Thyroid gland (tissue), 4 donors: ENCODE results near the gene TLDC2. TPM values are rescaled to one million over a fixed set of nuclear protein-coding genes. Genes with fewer than 3 reads are reported as not detected.

Source experiments
- DNase-seq, 2 donors: peaks; one replicate each; pipeline ENCODE4 v3.0.0-alpha.2; 2019
- H3K27ac ChIP-seq, 3 donors: fragments of 200-600 bp; sonication (generic); 1 replicate in 2 of 3; 2 replicates in 1 of 3; pipeline ENCODE4 v1.5.1; 2016 to 2019; ENCODE audit warnings: mild to moderate bottlenecking in 1 of 3, moderate library complexity in 1 of 3
- H3K27me3 ChIP-seq: fragments of 200-600 bp; sonication (generic); one replicate; pipeline ENCODE4 v1.5.1; 2019
- H3K36me3 ChIP-seq, 2 donors: fragments of 200-600 bp; sonication (generic); one replicate each; pipeline ENCODE4 v1.5.1; 2016 to 2019
- H3K4me1 ChIP-seq, 2 donors: fragments of 200-600 bp; sonication (generic); one replicate each; pipeline ENCODE4 v1.5.1; 2017 to 2019
- H3K4me3 ChIP-seq, 3 donors: fragments of 200-600 bp; sonication (generic); replicated peaks in 1 of 3; 1 replicate in 2 of 3; 2 replicates in 1 of 3; pipeline ENCODE4 v1.5.1; 2016; ENCODE audit warnings: mild to moderate bottlenecking in 1 of 3
- H3K9me3 ChIP-seq: fragments of 200-600 bp; sonication (generic); one replicate; pipeline ENCODE4 v1.5.1; 2017
- POLR2A ChIP-seq, 2 donors: fragments of 450-650 bp; IDR thresholded peaks; one replicate each; pipeline ENCODE4 v1.6.1; 2017; ENCODE audit warnings: antibody characterized with exemption in 2 of 2, mild to moderate bottlenecking in 2 of 2, moderate library complexity in 1 of 2
- WGBS, 2 donors: methylation state at CpG; one replicate each; pipeline ENCODE4 v1.1.5; 2017; 5-methylcytosine and 5-hydroxymethylcytosine counted together
- intact Hi-C: fragments of 100-400 bp; cut with DNase I; formaldehyde crosslinking; loops from one replicate; pipeline ENCODE4 v1.15.1; 2023
- total RNA-seq, 4 donors: library from RNA; depleted of rRNA; stranded (reverse); fragments of >200 nt; gene quantifications; one replicate each; pipeline ENCODE4 v1.2.3, GENCODE V29; 2016
- TF ChIP-seq, protein P1 (sequence below), 6 experiments: fragments of 200-600 bp in 3 of 6; fragments of 450-650 bp in 3 of 6; sonication (generic) in 3 of 6; IDR thresholded peaks; one replicate each; pipeline ENCODE4 v1.5.1; 2016 to 2019; ENCODE audit warnings: antibody characterized with exemption in 6 of 6, mild to moderate bottlenecking in 2 of 6, inconsistent platforms in 1 of 6, moderate library complexity in 1 of 6

Gene TLDC2
- total RNA-seq, 4 donors from 2014 or later, result 0.45 to 2.5 (median 1.1) TPM

DNA sequence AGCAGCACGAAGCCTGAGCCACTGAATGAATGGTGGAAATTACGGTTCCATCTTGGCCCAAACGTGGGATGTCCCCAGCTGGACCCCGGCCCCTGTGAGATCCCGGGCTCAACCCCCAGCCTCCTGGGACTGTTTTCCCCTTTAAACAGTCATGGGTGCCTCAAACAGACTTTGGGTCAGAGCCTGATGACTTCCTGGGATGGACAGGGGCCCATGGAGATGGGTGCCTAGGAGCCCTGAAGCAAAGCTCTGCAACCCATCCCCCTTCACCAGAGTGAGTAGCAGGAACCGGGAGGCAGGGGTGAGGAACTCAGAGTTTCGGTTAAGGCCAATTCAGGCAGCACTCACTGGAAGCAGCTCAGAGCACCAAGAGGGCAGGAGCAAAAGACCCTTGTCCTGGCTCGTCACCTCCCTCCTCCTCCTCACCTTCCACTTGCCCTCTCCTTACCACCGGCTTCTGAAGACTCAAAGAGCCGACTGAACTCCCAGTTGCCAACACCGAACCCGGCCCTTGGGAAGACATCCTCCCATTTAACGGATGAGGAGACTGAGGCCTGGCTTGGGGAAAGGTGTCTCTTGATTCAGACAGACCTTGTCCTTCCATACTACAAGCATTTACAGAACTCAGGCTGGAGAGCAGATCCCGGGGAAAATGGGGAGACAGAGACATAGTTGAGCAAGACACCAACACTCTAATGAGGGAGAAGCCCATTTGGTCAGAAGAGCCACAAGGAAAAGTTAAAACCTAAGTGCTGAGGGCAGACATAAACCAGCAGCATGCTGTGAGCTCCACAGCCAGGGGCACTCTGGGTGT, 14.9 kb upstream of the TLDC2 start:
- intact Hi-C loops, result loop anchor here (5.0 to 10.0 kb wide), 2 partner anchors 44 to 306 kb away; no protein-coding TSS in a partner anchor

DNA sequence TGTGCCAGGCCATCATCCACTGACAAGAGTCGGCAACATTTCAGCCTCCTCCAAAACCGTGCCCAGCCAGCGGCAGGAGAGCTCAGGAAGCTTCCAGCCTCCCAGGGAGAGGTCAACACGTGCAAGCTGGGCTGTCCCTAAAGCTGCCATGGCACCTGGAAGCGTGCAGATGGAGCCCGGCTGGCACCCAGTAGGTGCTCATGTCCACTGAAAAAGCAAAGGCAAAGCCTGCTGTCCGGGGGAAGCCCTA, 14.4 kb upstream of the TLDC2 start:
- peak; percentile 46 to 53 for DNase-seq
- no peak for TF ChIP-seq POLR2A (IDR thresholded peaks at IDR 0.05)
- TF ChIP-seq, protein P1, sequence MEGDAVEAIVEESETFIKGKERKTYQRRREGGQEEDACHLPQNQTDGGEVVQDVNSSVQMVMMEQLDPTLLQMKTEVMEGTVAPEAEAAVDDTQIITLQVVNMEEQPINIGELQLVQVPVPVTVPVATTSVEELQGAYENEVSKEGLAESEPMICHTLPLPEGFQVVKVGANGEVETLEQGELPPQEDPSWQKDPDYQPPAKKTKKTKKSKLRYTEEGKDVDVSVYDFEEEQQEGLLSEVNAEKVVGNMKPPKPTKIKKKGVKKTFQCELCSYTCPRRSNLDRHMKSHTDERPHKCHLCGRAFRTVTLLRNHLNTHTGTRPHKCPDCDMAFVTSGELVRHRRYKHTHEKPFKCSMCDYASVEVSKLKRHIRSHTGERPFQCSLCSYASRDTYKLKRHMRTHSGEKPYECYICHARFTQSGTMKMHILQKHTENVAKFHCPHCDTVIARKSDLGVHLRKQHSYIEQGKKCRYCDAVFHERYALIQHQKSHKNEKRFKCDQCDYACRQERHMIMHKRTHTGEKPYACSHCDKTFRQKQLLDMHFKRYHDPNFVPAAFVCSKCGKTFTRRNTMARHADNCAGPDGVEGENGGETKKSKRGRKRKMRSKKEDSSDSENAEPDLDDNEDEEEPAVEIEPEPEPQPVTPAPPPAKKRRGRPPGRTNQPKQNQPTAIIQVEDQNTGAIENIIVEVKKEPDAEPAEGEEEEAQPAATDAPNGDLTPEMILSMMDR (IDR thresholded peaks at IDR 0.05), result no peak
- Histone ChIP-seq H3K27ac (peak overlapping the region; percentile 79 to 94 (median 92)), H3K9me3 (no peaks in the 10 kb centered on the region), H3K27me3 (no peaks in the 10 kb centered on the region), H3K4me1 (peaks cover 55 to 76% of the 10 kb centered on the region in 2 donors), H3K4me3 (peak overlapping the region in 1 of 3 donors; percentile 70), H3K36me3 (no peaks in the 10 kb centered on the region)
- WGBS, 2 donors, result 14 to 23% methylated on average over 5 of the region's 7 CpGs
- intact Hi-C loops, result loop anchor here (5.0 to 10.0 kb wide), 2 partner anchors 44 to 307 kb away; no protein-coding TSS in a partner anchor

More for the DNA sequence above, 14.9 kb upstream of the TLDC2 start:
- Histone ChIP-seq H3K4me1 (peaks cover 60 to 76% of the 10 kb centered on the region in 2 donors), H3K27me3 (no peaks in the 10 kb centered on the region), H3K9me3 (no peaks in the 10 kb centered on the region), H3K4me3 (peak overlapping the region in 1 of 3 donors; percentile 70), H3K36me3 (no peaks in the 10 kb centered on the region), H3K27ac (peak overlapping the region; percentile 79 to 94 (median 92))
- TF ChIP-seq, protein P1 (IDR thresholded peaks at IDR 0.05), result no peak
- TF ChIP-seq POLR2A (IDR thresholded peaks at IDR 0.05), result no peak
- whole genome bisulfite sequencing, 2 donors, result 84 to 85% methylated on average over 12 to 13 of the region's 14 CpGs
- DNase-seq, result no peak

DNA sequence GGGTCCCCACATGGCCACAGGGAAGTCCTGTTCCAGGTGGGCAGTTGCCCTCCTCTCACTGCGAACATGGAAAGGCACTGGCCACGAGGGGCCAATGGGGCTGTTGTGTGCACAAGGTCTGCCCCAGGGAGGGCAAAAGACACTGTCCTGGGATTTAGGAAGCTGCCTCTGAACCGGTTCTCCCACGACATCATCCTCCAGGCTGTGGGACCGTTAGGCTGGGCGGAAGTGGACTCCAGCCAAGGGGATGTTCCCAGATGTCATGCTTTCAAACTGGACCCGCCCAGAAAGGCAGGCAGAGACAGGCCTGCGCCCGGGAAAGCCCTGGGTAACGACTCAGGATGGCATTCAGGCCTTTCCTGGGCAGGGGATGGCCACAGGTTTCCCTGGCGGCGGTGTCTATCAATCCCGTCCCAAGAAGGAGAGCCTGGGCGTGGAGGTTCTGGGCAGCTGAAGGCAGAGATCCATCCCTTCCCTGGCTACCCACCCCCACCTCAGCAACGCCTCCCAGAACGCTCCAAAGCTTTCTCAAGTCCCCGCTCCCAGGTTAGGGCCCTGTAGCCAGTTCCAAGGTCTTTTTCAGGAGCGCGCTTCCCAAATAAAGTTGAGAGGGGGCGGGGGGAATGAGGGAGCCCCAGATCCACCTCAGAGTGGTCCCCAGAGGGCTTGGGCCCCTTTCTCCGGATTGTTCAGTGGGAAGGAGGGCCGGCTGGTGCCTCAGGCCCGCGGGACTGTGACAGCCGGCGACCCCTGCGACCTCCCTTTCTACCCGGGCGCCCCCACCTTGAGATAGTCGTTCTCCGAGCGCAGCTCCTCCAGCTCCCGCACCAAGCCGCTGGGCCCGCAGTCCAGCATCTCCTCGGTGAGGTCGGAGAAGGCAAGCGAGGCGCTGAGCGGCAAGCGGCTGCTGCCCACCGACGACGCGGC, 13.8 kb upstream of the TLDC2 start:
- intact Hi-C loops, result loop anchor here (5.0 to 10.0 kb wide), 2 partner anchors 45 to 307 kb away; no protein-coding TSS in a partner anchor
- 17 to 21% methylated on average over 15 to 26 of the region's 45 CpGs for WGBS, 2 donors
- TF ChIP-seq, protein P1 (IDR thresholded peaks at IDR 0.05), result no peak
- TF ChIP-seq POLR2A (IDR thresholded peaks at IDR 0.05), result peak in 1 of 2 donors; percentile 66
- Histone ChIP-seq H3K27ac (peak overlapping the region; percentile 79 to 94 (median 92)), H3K9me3 (no peaks in the 10 kb centered on the region), H3K4me3 (peak overlapping the region; percentile 19 to 70 (median 33)), H3K27me3 (no peaks in the 10 kb centered on the region), H3K36me3 (no peaks in the 10 kb centered on the region), H3K4me1 (peaks cover 52 to 76% of the 10 kb centered on the region in 2 donors)
- DNase-seq, result peak; percentile 80 to 87

DNA sequence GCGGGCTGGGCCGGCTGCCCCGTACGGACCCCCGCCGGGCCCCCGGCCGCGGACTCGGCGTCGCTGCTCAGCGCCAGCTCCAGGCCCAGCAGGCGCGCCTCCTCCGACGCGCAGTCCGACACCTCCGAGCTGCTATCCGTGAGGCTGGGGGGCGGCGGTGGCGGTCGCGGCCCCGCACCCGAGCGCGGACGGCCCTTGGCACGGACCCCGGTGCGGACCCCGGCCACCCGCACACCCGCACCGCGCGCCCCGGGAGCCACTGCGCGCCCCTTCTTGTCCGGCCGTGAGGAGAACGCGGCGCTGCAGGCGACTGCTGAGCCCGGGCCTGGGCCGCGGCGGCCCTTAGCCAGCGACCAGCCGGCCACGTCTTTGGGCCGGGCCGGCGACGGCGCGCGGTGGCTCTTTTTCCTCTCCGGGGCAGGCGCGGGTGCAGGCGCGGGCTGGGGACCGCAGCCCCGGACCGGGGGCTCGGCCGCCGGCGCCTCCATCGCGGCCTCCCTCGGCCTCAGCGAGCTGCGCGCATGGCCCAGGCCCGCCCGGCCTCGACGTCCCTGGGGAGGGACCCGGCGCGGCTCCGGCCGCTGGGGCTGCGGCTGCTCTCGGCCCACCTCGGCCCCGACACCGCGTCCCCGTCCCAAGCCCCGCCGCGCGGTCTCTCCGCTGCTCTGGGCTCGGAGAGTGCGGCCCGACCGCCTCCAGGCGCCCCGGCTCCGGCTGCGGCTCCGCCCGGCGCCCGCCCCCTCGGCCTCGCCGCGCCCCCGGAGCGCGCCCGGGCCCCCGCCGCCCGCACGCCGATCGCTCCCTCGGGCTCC, 12.9 kb upstream of the TLDC2 start:
- 0 to 1% methylated on average over 15 to 25 of the region's 129 CpGs for WGBS, 2 donors
- TF ChIP-seq, protein P1 (IDR thresholded peaks at IDR 0.05), result no peak
- peak; percentile 46 to 80 for TF ChIP-seq POLR2A (IDR thresholded peaks at IDR 0.05)
- Histone ChIP-seq H3K36me3 (no peaks in the 10 kb centered on the region), H3K27me3 (no peaks in the 10 kb centered on the region), H3K4me1 (peaks cover 44 to 67% of the 10 kb centered on the region in 2 donors), H3K9me3 (no peaks in the 10 kb centered on the region), H3K4me3 (peak overlapping the region in 1 of 3 donors; percentile 70), H3K27ac (peak overlapping the region; percentile 34 to 94 (median 92))
- no peak for DNase-seq
- intact Hi-C loops, result loop anchor here (5.0 to 10.0 kb wide), 2 partner anchors 46 to 308 kb away; no protein-coding TSS in a partner anchor
